ENCODE measurements around the gene KLHL5. TPM values are rescaled to one million over a fixed set of nuclear protein-coding genes. Genes with fewer than 3 reads are reported as not detected.

Gene KLHL5
- total and polyA plus RNA-seq, 9 of the 15 experiments (the other 6 are each of a cell fraction or from before 2014, with no cell fraction given): 8.0 to 30.8 (median 22.1) TPM

GRCh38 chr4:39097290-39097689 lies 35.3 kb downstream of the KLHL5 start (continued):
- TF ChIP-seq HMBOX1 (IDR thresholded peaks at IDR 0.05): no peak

GRCh38 chr4:39102297-39102696 lies 40.3 kb downstream of the KLHL5 start:
- ChIA-PET CTCF (ENCODE audit: low intra/inter-chr PET ratio) (no interaction called here), POLR2A (interaction anchor here (0.9 kb wide), 1 partner anchor 31 kb away, joined by 3 read pairs; no protein-coding TSS in a partner anchor)
- no peak overlapping the region for H3K4me3 ChIP-seq
- no peak overlapping the region for H2AFZ ChIP-seq (ENCODE audit: low read depth, low read length)
- DNase-seq (ENCODE audit: extremely low read depth in 1 of 4, low spot score in 3 of 4) (no peak), FAIRE-seq (peak; percentile 73), ATAC-seq (no peak)
- H3K27me3 ChIP-seq (ENCODE audit: control insufficient read depth in 2 of 2, insufficient read depth in 2 of 2, low read length in 2 of 2): no peaks in the 10 kb centered on the region
- H3K9me1 ChIP-seq (ENCODE audit: control insufficient read depth, insufficient read depth, low read length): no peaks in the 10 kb centered on the region
- no TSS peak for BruUV-seq (replicated peaks)
- H3K4me1 ChIP-seq (replicated peaks in 1 of 2; ENCODE audit: control insufficient read depth in 2 of 2, insufficient read depth in 2 of 2, low read length in 2 of 2): no peaks in the 10 kb centered on the region
- in situ Hi-C loops (cut with MboI) (no loop called here), intact Hi-C loops (cut with micrococcal nuclease) (no loop called here)
- no peaks in the 10 kb centered on the region for H4K20me1 ChIP-seq (replicated peaks; ENCODE audit: control insufficient read depth, insufficient read depth, low read length)
- H3K9me3 ChIP-seq (replicated peaks; ENCODE audit: control insufficient read depth, insufficient read depth, low read depth, low read length): no peaks in the 10 kb centered on the region
- WGBS (ENCODE audit: insufficient coverage, low coverage, missing lambda C conversion rate): 75% methylated on average over 7 of the region's 7 CpGs
- H3K4me2 ChIP-seq (ENCODE audit: insufficient read depth, low read length): no peak overlapping the region
- H3K27ac ChIP-seq (ENCODE audit: extremely low read depth, low read depth, low read length): no peak overlapping the region
- no peak overlapping the region for H3K9ac ChIP-seq (ENCODE audit: insufficient read depth in 1 of 2, low read depth in 2 of 2, low read length in 2 of 2)
- H3K36me3 ChIP-seq (ENCODE audit: control insufficient read depth, insufficient read depth, low read length): peaks cover 9% of the 10 kb centered on the region; the same call in 2 of the 3 replicates
- no peaks in the 10 kb centered on the region for H3K79me2 ChIP-seq (ENCODE audit: control insufficient read depth, insufficient read depth, low read length)
- TF ChIP-seq ZNF318 (IDR thresholded peaks at IDR 0.05; ENCODE audit: borderline replicate concordance in 1 of 2, low read depth in 1 of 2) (no peak), DPF2 (IDR thresholded peaks at IDR 0.05) (no peak), ATF3 (IDR thresholded peaks at IDR 0.05) (no peak), ATF3 (CRISPR knock-in tag; conservative IDR thresholded peaks at IDR 0.05) (no peak), FOXP4 (CRISPR knock-in tag; IDR thresholded peaks at IDR 0.05; ENCODE audit: borderline replicate concordance) (no peak), FOXK1 (CRISPR knock-in tag; IDR thresholded peaks at IDR 0.05; ENCODE audit: borderline replicate concordance) (no peak), ZNF79 (CRISPR knock-in tag; IDR thresholded peaks at IDR 0.05; ENCODE audit: low read depth) (no peak)
